Calu3 (cell line): ENCODE data around the gene STH. TPM values are rescaled to one million over a fixed set of nuclear protein-coding genes. Genes with fewer than 3 reads are reported as not detected.

Experiments
- BruUV-seq: library from RNA; stranded (reverse); fragments of 400-500 nt; replicated peaks from 2 replicates; lab custom pipeline; 2021; lab: Mats Ljungman, UMichigan
- CTCF ChIA-PET: fragments of 300-600 bp; sonication (Branson Sonifier 250); formaldehyde crosslinking; loops from one replicate; lab custom pipeline; 2022; ENCODE audit warnings: antibody characterized with exemption; lab: Charles Lee
- DNase-seq: peaks from one replicate; pipeline ENCODE4 v3.0.0; 2022
- H3K27ac Mint-ChIP-seq: one replicate; pipeline ENCODE4 v1.8.0; 2022; ENCODE audit warnings: mixed read lengths; ENCODE audit not compliant: unreplicated experiment
- H3K27me3 Mint-ChIP-seq: one replicate; pipeline ENCODE4 v1.8.0; 2022; ENCODE audit warnings: mixed read lengths; ENCODE audit not compliant: unreplicated experiment
- H3K36me3 Mint-ChIP-seq: one replicate; pipeline ENCODE4 v1.8.0; 2022; ENCODE audit warnings: mild to moderate bottlenecking, moderate library complexity, mixed read lengths; ENCODE audit not compliant: insufficient read depth, unreplicated experiment
- H3K4me1 Mint-ChIP-seq: one replicate; pipeline ENCODE4 v1.8.0; 2022; ENCODE audit warnings: mild to moderate bottlenecking, low read depth, mixed read lengths; ENCODE audit not compliant: unreplicated experiment
- H3K4me3 Mint-ChIP-seq: one replicate; pipeline ENCODE4 v1.8.0; 2022; ENCODE audit warnings: mild to moderate bottlenecking, low read depth, moderate library complexity, mixed read lengths; ENCODE audit not compliant: unreplicated experiment
- H3K9me3 Mint-ChIP-seq: one replicate; pipeline ENCODE4 v1.8.0; 2022; ENCODE audit warnings: low read depth, mixed read lengths; ENCODE audit not compliant: unreplicated experiment
- intact Hi-C: fragments of 100-400 bp; cut with micrococcal nuclease; formaldehyde crosslinking; loops from one replicate; pipeline ENCODE4 v1.10.0; 2022; ENCODE audit not compliant: unreplicated experiment
- total RNA-seq: library from RNA; stranded (reverse); gene quantifications from 2 replicates; pipeline ENCODE4 v1.2.3, GENCODE V29; 2022
- TF ChIP-seq, protein P1 (sequence below): fragments of 200-600 bp; IDR thresholded peaks from one replicate; pipeline ENCODE4 v1.8.0; 2022; ENCODE audit warnings: antibody characterized with exemption; ENCODE audit not compliant: unreplicated experiment

Gene STH
- total RNA-seq, 1 experiment from 2014 or later = not detected

- Mint-ChIP-seq H3K9me3 (no peaks in the 10 kb centered on the region), H3K4me3 (no peak overlapping the region), H3K27ac (no peak overlapping the region), H3K4me1 (no peaks in the 10 kb centered on the region), H3K36me3 (no peaks in the 10 kb centered on the region), H3K27me3 (peaks cover 64% of the 10 kb centered on the region)
- intact Hi-C loops = no loop called here
- DNase-seq = no peak
- BruUV-seq = no TSS peak
- TF ChIP-seq, protein P1, sequence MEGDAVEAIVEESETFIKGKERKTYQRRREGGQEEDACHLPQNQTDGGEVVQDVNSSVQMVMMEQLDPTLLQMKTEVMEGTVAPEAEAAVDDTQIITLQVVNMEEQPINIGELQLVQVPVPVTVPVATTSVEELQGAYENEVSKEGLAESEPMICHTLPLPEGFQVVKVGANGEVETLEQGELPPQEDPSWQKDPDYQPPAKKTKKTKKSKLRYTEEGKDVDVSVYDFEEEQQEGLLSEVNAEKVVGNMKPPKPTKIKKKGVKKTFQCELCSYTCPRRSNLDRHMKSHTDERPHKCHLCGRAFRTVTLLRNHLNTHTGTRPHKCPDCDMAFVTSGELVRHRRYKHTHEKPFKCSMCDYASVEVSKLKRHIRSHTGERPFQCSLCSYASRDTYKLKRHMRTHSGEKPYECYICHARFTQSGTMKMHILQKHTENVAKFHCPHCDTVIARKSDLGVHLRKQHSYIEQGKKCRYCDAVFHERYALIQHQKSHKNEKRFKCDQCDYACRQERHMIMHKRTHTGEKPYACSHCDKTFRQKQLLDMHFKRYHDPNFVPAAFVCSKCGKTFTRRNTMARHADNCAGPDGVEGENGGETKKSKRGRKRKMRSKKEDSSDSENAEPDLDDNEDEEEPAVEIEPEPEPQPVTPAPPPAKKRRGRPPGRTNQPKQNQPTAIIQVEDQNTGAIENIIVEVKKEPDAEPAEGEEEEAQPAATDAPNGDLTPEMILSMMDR = no peak
- CTCF ChIA-PET = no interaction called here
These were observed 17.7 kb upstream of the STH start for GRCh38 chr17:45981306-45981705.

DNA sequence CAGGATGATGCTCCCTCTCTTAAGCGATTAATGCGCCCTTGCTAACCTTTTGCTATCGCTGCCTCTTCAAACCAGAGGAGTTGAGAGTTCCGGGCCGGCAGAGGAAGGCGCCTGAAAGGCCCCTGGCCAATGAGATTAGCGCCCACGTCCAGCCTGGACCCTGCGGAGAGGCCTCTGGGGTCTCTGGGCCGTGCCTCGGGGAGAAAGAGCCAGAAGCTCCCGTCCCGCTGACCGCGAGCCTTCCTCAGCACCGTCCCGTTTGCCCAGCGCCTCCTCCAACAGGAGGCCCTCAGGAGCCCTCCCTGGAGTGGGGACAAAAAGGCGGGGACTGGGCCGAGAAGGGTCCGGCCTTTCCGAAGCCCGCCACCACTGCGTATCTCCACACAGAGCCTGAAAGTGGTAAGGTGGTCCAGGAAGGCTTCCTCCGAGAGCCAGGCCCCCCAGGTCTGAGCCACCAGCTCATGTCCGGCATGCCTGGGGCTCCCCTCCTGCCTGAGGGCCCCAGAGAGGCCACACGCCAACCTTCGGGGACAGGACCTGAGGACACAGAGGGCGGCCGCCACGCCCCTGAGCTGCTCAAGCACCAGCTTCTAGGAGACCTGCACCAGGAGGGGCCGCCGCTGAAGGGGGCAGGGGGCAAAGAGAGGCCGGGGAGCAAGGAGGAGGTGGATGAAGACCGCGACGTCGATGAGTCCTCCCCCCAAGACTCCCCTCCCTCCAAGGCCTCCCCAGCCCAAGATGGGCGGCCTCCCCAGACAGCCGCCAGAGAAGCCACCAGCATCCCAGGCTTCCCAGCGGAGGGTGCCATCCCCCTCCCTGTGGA lies 16.0 kb upstream of the STH start:
- no peaks in the 10 kb centered on the region for H3K4me1 Mint-ChIP-seq
- intact Hi-C loops = no loop called here
- no peak for DNase-seq
- CTCF ChIA-PET = interaction anchor here (0.8 to 1.3 kb wide), 2 partner anchors 9 to 19 kb away, joined by 3 read pairs; no protein-coding TSS in a partner anchor
- H3K27me3 Mint-ChIP-seq = peaks cover 73% of the 10 kb centered on the region
- TF ChIP-seq, protein P1 = no peak
- no peaks in the 10 kb centered on the region for H3K9me3 Mint-ChIP-seq
- H3K27ac Mint-ChIP-seq = no peak overlapping the region
- BruUV-seq = no TSS peak
- no peaks in the 10 kb centered on the region for H3K36me3 Mint-ChIP-seq
- H3K4me3 Mint-ChIP-seq = no peak overlapping the region

DNA sequence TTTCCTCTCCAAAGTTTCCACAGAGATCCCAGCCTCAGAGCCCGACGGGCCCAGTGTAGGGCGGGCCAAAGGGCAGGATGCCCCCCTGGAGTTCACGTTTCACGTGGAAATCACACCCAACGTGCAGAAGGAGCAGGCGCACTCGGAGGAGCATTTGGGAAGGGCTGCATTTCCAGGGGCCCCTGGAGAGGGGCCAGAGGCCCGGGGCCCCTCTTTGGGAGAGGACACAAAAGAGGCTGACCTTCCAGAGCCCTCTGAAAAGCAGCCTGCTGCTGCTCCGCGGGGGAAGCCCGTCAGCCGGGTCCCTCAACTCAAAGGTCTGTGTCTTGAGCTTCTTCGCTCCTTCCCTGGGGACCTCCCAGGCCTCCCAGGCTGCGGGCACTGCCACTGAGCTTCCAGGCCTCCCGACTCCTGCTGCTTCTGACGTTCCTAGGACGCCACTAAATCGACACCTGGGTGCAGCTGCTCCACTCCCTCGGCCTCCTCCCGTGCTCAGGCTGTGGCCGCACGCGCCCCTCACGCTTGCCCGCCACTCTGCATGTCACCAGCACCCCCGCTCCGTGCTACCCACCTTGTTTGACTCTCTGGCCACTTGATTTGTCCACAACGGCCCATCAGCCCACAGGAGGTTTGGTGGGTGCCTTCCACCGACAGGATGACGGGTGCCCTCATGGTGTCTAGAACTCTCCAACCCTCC lies 15.3 kb upstream of the STH start:
- H3K4me3 Mint-ChIP-seq = no peak overlapping the region
- CTCF ChIA-PET = interaction anchor here (1.3 kb wide), 1 partner anchor 8 kb away, joined by 3 read pairs; no protein-coding TSS in a partner anchor
- BruUV-seq = no TSS peak
- no peaks in the 10 kb centered on the region for H3K36me3 Mint-ChIP-seq
- intact Hi-C loops = no loop called here
- no peaks in the 10 kb centered on the region for H3K9me3 Mint-ChIP-seq
- H3K4me1 Mint-ChIP-seq = no peaks in the 10 kb centered on the region
- no peak overlapping the region for H3K27ac Mint-ChIP-seq
- TF ChIP-seq, protein P1 = no peak
- peaks cover 81% of the 10 kb centered on the region for H3K27me3 Mint-ChIP-seq
- no peak for DNase-seq

DNA sequence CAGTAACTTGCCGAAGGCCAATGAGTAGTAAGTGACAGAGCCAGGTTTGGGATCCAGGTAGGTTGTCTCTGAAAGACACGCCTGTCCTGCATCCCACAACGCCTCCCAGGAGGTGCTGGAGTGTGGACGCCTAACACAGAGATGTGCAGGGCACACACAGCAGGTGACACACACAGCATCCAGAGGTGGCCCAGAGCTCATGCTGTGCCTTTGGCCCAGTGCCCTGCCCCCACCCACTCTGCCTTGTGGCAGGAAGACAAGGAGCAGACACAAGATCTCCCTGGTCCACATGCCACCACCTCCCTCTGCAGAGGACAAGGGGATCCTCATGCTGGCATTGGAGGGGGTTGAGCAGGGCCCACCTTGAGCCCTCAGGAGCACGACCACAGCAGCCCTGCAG lies 14.7 kb upstream of the STH start:
- Mint-ChIP-seq H3K36me3 (no peaks in the 10 kb centered on the region), H3K27ac (no peak overlapping the region), H3K4me3 (no peak overlapping the region), H3K27me3 (peaks cover 87% of the 10 kb centered on the region), H3K9me3 (no peaks in the 10 kb centered on the region), H3K4me1 (no peaks in the 10 kb centered on the region)
- no TSS peak for BruUV-seq
- TF ChIP-seq, protein P1 = no peak
- CTCF ChIA-PET = interaction anchor here (0.6 kb wide), 1 partner anchor 1846 kb away, joined by 3 read pairs; no protein-coding TSS in a partner anchor
- intact Hi-C loops = no loop called here
- DNase-seq = no peak
